B cell (primary cell): ENCODE results near the gene ELOVL1. TPM values are rescaled to one million over a fixed set of nuclear protein-coding genes. Genes with fewer than 3 reads are reported as not detected.

ENCODE experiments used
- ATAC-seq: fragments of 200-7000 bp; cut with Tn5 transposase; one replicate; pipeline ENCODE4 v1.10.0; 2021; ENCODE audit warnings: low read depth, mild to moderate bottlenecking, moderate number of reproducible peaks, moderate library complexity
- CTCF ChIA-PET: fragments of 350-600 bp; sonication (Branson Sonifier 250); formaldehyde crosslinking; loops from one replicate; lab custom pipeline; 2021; ENCODE audit warnings: antibody characterized with exemption, inconsistent platforms; lab: Charles Lee
- POLR2A ChIA-PET: fragments of 350-600 bp; sonication (Branson Sonifier 250); formaldehyde crosslinking; loops from one replicate; lab custom pipeline; 2021; ENCODE audit warnings: antibody characterized with exemption; lab: Charles Lee
- DNase-seq: peaks from one replicate; pipeline ENCODE4 v3.0.0; 2013
- H2AFZ ChIP-seq: 2 replicates; pipeline ENCODE4 v1.6.1; 2012; ENCODE audit warnings: mild to moderate bottlenecking, low read depth, low read length; ENCODE audit not compliant: insufficient read depth, poor library complexity, severe bottlenecking
- H3K27ac ChIP-seq, 2 donors: 1 replicate in 1 of 2; 2 replicates in 1 of 2; pipeline ENCODE4 v1.5.1; 2012 to 2013; ENCODE audit warnings: low read length in 2 of 2, mild to moderate bottlenecking in 2 of 2, moderate library complexity in 1 of 2
- H3K27me3 ChIP-seq, 4 experiments: fragments of 200-600 bp in 1 of 4; sonication (generic) in 1 of 4; replicated peaks in 1 of 4; 1 replicate in 2 of 4; 2 replicates in 2 of 4; pipeline versions ENCODE4 v1.6.1 to v1.7.0; 2013 to 2016; ENCODE audit warnings: low read length in 3 of 4, mild to moderate bottlenecking in 2 of 4, mixed read lengths in 1 of 4, moderate library complexity in 1 of 4; ENCODE audit not compliant: insufficient read depth in 4 of 4, control insufficient read depth in 3 of 4; ENCODE audit errors: control extremely low read depth in 1 of 4
- H3K36me3 ChIP-seq, 2 experiments: replicated peaks in 1 of 2; 1 replicate in 1 of 2; 2 replicates in 1 of 2; pipeline versions ENCODE4 v1.6.1 to v1.7.1; 2013; ENCODE audit warnings: low read length in 1 of 2; ENCODE audit not compliant: insufficient read depth in 2 of 2, control insufficient read depth in 1 of 2; ENCODE audit errors: control extremely low read depth in 1 of 2, extremely low read depth in 1 of 2
- H3K4me1 ChIP-seq, 2 donors: fragments of 200-600 bp in 1 of 2; sonication (generic) in 1 of 2; 1 replicate in 1 of 2; 2 replicates in 1 of 2; pipeline versions ENCODE4 v1.5.1 to v1.6.1; 2013 to 2017; ENCODE audit warnings: low read length in 2 of 2; ENCODE audit not compliant: control insufficient read depth in 2 of 2, insufficient read depth in 2 of 2
- H3K4me2 ChIP-seq: replicated peaks from 2 replicates; pipeline ENCODE3; 2012; ENCODE audit warnings: mild to moderate bottlenecking, low read depth, low read length; ENCODE audit not compliant: poor library complexity, severe bottlenecking
- H3K4me3 ChIP-seq, 5 experiments: fragments of 200-600 bp in 1 of 5; sonication (generic) in 1 of 5; 1 replicate in 3 of 5; 2 replicates in 2 of 5; pipeline versions ENCODE4 v1.5.1 to v1.7.0; 2011 to 2016; ENCODE audit warnings: low read length in 4 of 5, mild to moderate bottlenecking in 4 of 5, low read depth in 2 of 5, control low read depth in 1 of 5, moderate library complexity in 1 of 5; ENCODE audit not compliant: insufficient read depth in 1 of 5; ENCODE audit errors: control extremely low read depth in 1 of 5, extremely low read depth in 1 of 5
- H3K79me2 ChIP-seq: fragments of 200-600 bp; sonication (generic); one replicate; pipeline ENCODE4 v1.6.0; 2016; ENCODE audit warnings: low read length; ENCODE audit not compliant: control insufficient read depth, insufficient read depth
- H3K9ac ChIP-seq: fragments of 200-600 bp; sonication (generic); 2 replicates; pipeline ENCODE4 v1.6.1; 2017; ENCODE audit warnings: mild to moderate bottlenecking, low read length, moderate library complexity
- H3K9me3 ChIP-seq, 3 donors: one replicate each; pipeline versions ENCODE4 v1.6.1 to v1.7.1; 2013; ENCODE audit warnings: low read length in 2 of 3; ENCODE audit not compliant: control insufficient read depth in 2 of 3, insufficient read depth in 1 of 3; ENCODE audit errors: control extremely low read depth in 1 of 3
- H4K20me1 ChIP-seq: 2 replicates; pipeline ENCODE4 v1.6.0; 2012; ENCODE audit warnings: mild to moderate bottlenecking, low read length; ENCODE audit not compliant: insufficient read depth, control insufficient read depth, poor library complexity, severe bottlenecking
- H3K27ac Mint-ChIP-seq: one replicate; pipeline ENCODE4 v1.8.0; 2021; ENCODE audit warnings: mixed read lengths
- H3K27me3 Mint-ChIP-seq: one replicate; pipeline ENCODE4 v1.8.0; 2021; ENCODE audit warnings: mixed read lengths
- H3K4me1 Mint-ChIP-seq: one replicate; pipeline ENCODE4 v1.8.0; 2021; ENCODE audit warnings: mixed read lengths
- H3K4me3 Mint-ChIP-seq: one replicate; pipeline ENCODE4 v1.8.0; 2021; ENCODE audit warnings: mixed read lengths
- H3K9me3 Mint-ChIP-seq: one replicate; pipeline ENCODE4 v1.8.0; 2022; ENCODE audit warnings: mixed read lengths; ENCODE audit not compliant: insufficient read depth
- EZH2 ChIP-seq: IDR thresholded peaks from 2 replicates; pipeline ENCODE4 v1.6.1; 2012; ENCODE audit warnings: borderline replicate concordance, low read depth, mild to moderate bottlenecking, moderate library complexity, low read length; ENCODE audit not compliant: insufficient read depth, poor library complexity, severe bottlenecking
- WGBS: methylation state at CpG from one replicate; pipeline ENCODE4 v1.1.5; 2013; ENCODE audit warnings: missing lambda C conversion rate; ENCODE audit not compliant: insufficient coverage; 5-methylcytosine and 5-hydroxymethylcytosine counted together
- intact Hi-C: fragments of 100-400 bp; cut with micrococcal nuclease; formaldehyde crosslinking; loops from one replicate; pipeline ENCODE4 v1.10.0; 2022
- polyA plus RNA-seq: library from polyadenylated mRNA; depleted of rRNA; stranded (reverse); fragments of >200 nt; gene quantifications from 2 replicates; pipeline ENCODE4 v1.2.3, GENCODE V29; 2012
- total RNA-seq, 2 donors: library from RNA; stranded (reverse); fragments of 120-200 nt in 1 of 2; gene quantifications; 1 replicate in 1 of 2; 2 replicates in 1 of 2; pipeline versions ENCODE4 v1.2.3 to v1.2.4, GENCODE V29; 2013 to 2022
- TF ChIP-seq, protein P1 (sequence below): fragments of 200-600 bp; IDR thresholded peaks from one replicate; pipeline ENCODE4 v1.8.0; 2022; ENCODE audit warnings: antibody characterized with exemption, mild to moderate bottlenecking

The ELOVL1 gene
- total and polyA plus RNA-seq, 2 donors (not counting 1 experiment from before 2014, with no cell fraction given), result 65.4 to 78.8 TPM

DNA sequence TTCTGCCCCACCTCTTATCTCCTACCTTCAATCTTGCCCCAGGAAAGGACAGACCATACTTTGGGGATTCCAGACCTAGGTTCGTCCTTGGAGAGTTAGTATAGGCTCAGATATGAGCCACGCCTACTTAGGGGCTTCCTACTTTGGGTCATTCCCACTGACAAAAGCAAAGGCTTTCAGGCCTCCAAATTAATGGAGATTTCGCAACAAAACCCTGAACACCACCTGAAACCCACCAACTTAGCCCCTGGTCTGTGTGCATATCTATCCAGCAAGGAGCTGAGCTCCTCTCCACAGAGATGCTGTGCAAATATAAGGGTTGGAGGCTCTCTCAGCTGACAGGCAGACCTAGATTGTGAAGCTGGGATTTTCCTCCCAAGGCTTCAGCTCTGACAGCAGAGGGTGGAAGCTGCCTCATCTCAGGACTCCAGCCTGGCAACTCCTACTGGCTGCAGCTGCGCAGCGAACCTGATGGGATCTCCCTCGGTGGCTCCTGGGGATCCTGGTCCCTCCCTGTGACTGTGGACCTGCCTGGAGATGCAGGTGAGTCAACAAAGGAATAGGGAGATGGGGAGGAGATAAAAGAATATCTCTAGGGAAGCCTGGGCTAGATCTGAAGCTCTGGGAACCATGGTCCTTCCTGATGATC lies 28.1 kb downstream of the ELOVL1 start:
- POLR2A ChIA-PET, result no interaction called here

DNA sequence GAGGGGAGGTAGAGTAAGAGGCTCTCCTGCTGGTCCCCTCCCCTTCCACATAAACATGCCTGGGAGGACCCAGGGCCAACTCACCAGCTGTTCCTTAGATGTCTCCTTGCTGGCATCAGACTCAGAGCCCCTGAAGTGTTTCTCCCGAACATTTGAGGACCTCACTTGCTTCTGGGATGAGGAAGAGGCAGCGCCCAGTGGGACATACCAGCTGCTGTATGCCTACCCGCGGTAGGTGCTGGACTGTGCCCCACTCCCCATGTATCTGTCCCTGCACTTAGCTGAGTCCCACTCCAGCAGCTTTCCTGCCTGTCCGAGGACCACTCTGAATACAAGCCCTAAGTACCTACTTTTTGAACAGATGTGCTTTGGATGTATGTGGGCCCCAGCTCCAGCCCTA lies 29.8 kb downstream of the ELOVL1 start:
- H3K9me3 Mint-ChIP-seq, result no peaks in the 10 kb centered on the region
- no peaks in the 10 kb centered on the region for H3K4me1 Mint-ChIP-seq
- Histone ChIP-seq H3K27me3 (peaks cover 0 to 3% (median 0%) of the 10 kb centered on the region in 4 experiments), H3K4me2 (no peak overlapping the region), H3K9me3 (no peaks in the 10 kb centered on the region), H3K4me3 (no peak overlapping the region), H2AFZ (no peak overlapping the region), H3K4me1 (no peaks in the 10 kb centered on the region), H3K79me2 (no peaks in the 10 kb centered on the region), H3K36me3 (no peaks in the 10 kb centered on the region), H3K9ac (no peak overlapping the region), H4K20me1 (no peaks in the 10 kb centered on the region), H3K27ac (no peak overlapping the region)
- intact Hi-C loops, result no loop called here
- CTCF ChIA-PET, result no interaction called here
- H3K27ac Mint-ChIP-seq, result no peak overlapping the region
- POLR2A ChIA-PET, result no interaction called here
- 28% methylated on average over 2 of the region's 5 CpGs for WGBS
- DNase-seq, result no peak
- H3K4me3 Mint-ChIP-seq, result no peak overlapping the region
- ATAC-seq, result no peak
- no peaks in the 10 kb centered on the region for H3K27me3 Mint-ChIP-seq
- no peak for TF ChIP-seq EZH2
- TF ChIP-seq, protein P1, sequence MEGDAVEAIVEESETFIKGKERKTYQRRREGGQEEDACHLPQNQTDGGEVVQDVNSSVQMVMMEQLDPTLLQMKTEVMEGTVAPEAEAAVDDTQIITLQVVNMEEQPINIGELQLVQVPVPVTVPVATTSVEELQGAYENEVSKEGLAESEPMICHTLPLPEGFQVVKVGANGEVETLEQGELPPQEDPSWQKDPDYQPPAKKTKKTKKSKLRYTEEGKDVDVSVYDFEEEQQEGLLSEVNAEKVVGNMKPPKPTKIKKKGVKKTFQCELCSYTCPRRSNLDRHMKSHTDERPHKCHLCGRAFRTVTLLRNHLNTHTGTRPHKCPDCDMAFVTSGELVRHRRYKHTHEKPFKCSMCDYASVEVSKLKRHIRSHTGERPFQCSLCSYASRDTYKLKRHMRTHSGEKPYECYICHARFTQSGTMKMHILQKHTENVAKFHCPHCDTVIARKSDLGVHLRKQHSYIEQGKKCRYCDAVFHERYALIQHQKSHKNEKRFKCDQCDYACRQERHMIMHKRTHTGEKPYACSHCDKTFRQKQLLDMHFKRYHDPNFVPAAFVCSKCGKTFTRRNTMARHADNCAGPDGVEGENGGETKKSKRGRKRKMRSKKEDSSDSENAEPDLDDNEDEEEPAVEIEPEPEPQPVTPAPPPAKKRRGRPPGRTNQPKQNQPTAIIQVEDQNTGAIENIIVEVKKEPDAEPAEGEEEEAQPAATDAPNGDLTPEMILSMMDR, result no peak

More for the DNA sequence above, 28.1 kb downstream of the ELOVL1 start:
- Mint-ChIP-seq H3K27ac (no peak overlapping the region), H3K9me3 (no peaks in the 10 kb centered on the region), H3K4me1 (no peaks in the 10 kb centered on the region), H3K27me3 (no peaks in the 10 kb centered on the region), H3K4me3 (no peak overlapping the region)
- no peak overlapping the region for H3K4me2 ChIP-seq
- TF ChIP-seq, protein P1, result no peak
- TF ChIP-seq EZH2, result no peak
- no peak overlapping the region for H2AFZ ChIP-seq
- DNase-seq (no peak), ATAC-seq (no peak)
- intact Hi-C loops, result no loop called here
- no peaks in the 10 kb centered on the region for H3K79me2 ChIP-seq
- H3K4me3 ChIP-seq, result no peak overlapping the region
- whole genome bisulfite sequencing, result 92% methylated on average over 5 of the region's 6 CpGs
- no peaks in the 10 kb centered on the region for H3K4me1 ChIP-seq
- no peak overlapping the region for H3K27ac ChIP-seq
- no peaks in the 10 kb centered on the region for H3K9me3 ChIP-seq
- H3K36me3 ChIP-seq, result no peaks in the 10 kb centered on the region
- H3K27me3 ChIP-seq, result peaks cover 0 to 3% (median 0%) of the 10 kb centered on the region in 4 experiments
- CTCF ChIA-PET, result interaction anchor here (1.0 kb wide), 1 partner anchor 75 kb away, joined by 3 read pairs; no protein-coding TSS in a partner anchor
- no peaks in the 10 kb centered on the region for H4K20me1 ChIP-seq
- H3K9ac ChIP-seq, result no peak overlapping the region
